GM12892 (cell line): ENCODE results near the gene CYP4F22.

Experiments used
- POLR2A ChIP-seq: IDR thresholded peaks from 2 replicates; pipeline ENCODE4 v1.6.1; 2011; ENCODE audit warnings: low read depth, low read length, control low read depth
- POLR2AphosphoS5 ChIP-seq: IDR thresholded peaks from 2 replicates; pipeline ENCODE4 v1.6.1; 2011; ENCODE audit warnings: low read depth, low read length, control low read depth

GRCh38 chr19:15563931-15564330 is 55.6 kb downstream of the CYP4F22 start:
- TF ChIP-seq POLR2A = no peak
- no peak for TF ChIP-seq POLR2AphosphoS5
